Activated B cell treated with CpG ODN at 0.5 μM for 24 hours (primary cell): ENCODE measurements around the gene RPL39L. TPM values are rescaled to one million over a fixed set of nuclear protein-coding genes. Genes with fewer than 3 reads are reported as not detected.

Experiments used
- total RNA-seq: library from RNA; stranded (reverse); gene quantifications from 2 replicates; pipeline ENCODE4 v1.2.3, GENCODE V29; 2022

Gene RPL39L
- total RNA-seq, 1 donor from 2014 or later: 4.7 TPM

Other genes with a start within 250 kb of the RPL39L start
- 294 and 328 TPM in 2 replicates for gene ST6GAL1, start 209.0 kb downstream of the RPL39L start, total RNA-seq
- gene RTP1, start 58.0 kb upstream of the RPL39L start, total RNA-seq: not detected in 2 replicates
- gene MASP1, start 152.2 kb upstream of the RPL39L start, total RNA-seq: not detected in 2 replicates
- gene RTP4, start 228.9 kb upstream of the RPL39L start, total RNA-seq: 7.4 and 9.0 TPM in 2 replicates